ENCODE measurements around the gene LYSMD4.

LYSMD4 gene

DNA sequence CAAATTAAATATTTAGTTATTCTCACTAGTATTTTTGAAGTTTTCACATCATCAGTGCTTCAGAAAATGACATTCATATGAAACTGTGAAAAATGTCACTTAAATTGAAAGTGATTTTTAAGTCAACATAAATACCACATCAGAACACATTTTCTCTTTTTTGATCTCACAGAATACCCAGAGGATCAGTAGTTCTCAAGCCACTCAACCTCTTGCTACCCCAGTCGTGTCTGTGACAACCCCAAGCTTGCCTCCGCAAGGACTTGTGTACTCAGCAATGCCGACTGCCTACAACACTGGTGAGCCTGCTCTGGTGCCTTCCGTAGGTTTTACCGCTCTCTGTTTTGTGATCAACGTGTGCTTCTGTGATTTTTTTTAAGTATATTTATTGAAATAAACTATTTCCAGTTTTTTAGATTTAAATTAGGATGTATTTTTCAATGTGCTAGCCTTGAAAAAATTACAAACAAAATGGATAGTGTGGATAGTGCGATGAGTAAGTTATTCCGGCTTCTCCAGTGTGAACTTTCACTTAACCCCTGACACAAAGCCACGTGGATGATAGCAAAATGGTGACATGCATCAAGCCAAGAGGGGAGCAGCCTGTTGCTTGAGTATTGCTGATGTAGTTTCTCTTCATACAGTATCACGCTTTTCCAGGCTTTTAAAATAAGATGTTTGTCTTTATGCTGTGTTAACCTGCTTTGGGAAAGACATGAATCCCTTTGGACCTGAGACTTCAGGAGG lies 26.5 kb downstream of the LYSMD4 start:
- Histone ChIP-seq H3K9me3 (ENCODE audit: control insufficient read depth, insufficient read depth, low read length) (no peaks in the 10 kb centered on the region), H3K36me3 (ENCODE audit: insufficient read depth, low read length) (no peaks in the 10 kb centered on the region; the same call in none of the 2 replicates), H3K4me1 (ENCODE audit: insufficient read depth, low read length) (peaks cover 14% of the 10 kb centered on the region), H3K9ac (ENCODE audit: low read depth, low read length) (no peak overlapping the region)

- Histone ChIP-seq H3K9ac (ENCODE audit: low read depth, low read length) (no peak overlapping the region; the same call in 1 of the 2 replicates), H3K36me3 (ENCODE audit: insufficient read depth, low read length) (no peaks in the 10 kb centered on the region), H3K4me1 (ENCODE audit: insufficient read depth, low read length) (peaks cover 14% of the 10 kb centered on the region), H3K9me3 (ENCODE audit: control insufficient read depth, insufficient read depth, low read length) (no peaks in the 10 kb centered on the region)
Measured at GRCh38 chr15:99704444-99704838, 28.8 kb downstream of the LYSMD4 start.

DNA sequence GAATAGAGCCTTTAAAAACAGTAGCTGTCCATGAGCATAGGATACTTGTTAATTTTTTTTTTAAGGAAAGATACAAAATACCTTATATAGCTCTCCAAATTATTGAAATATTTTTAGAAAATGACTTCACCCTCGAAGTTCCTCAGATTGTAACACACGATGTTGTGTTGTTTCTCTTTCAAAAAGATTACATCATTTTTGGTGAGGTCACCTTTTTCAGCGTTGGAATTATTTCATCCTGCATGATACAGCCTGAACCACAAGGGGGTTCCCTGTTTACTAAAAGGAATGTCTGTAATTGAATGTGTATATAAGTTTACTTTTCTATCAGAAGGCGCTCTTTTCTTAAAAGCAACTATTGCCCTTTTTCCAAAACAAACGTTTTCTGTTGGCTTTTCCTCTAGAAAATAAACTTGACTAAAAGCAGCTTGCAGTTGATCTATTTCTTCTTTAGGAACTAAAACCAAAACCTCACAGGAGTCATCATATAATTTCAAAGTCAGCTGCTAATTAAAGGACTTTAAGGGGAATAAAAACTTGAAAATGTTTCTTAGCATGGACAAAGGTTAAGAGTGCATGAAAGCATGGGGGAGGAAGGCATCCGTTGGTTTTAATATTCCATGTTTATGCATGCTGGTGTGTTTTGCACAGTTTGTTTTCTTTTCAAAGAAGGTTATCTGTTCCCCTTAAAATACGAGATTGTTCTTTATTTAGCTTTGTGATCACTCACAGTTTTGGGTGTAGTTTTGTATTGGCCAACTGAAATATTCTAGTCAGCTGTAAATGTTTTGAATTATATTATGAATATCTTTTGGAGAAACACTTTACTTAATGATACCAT lies 29.4 kb downstream of the LYSMD4 start:
- Histone ChIP-seq H3K4me1 (ENCODE audit: insufficient read depth, low read length) (peaks cover 11% of the 10 kb centered on the region), H3K9me3 (ENCODE audit: control insufficient read depth, insufficient read depth, low read length) (no peaks in the 10 kb centered on the region), H3K9ac (ENCODE audit: low read depth, low read length) (no peak overlapping the region; the same call in 1 of the 2 replicates), H3K36me3 (ENCODE audit: insufficient read depth, low read length) (no peaks in the 10 kb centered on the region)

GRCh38 chr15:99702895-99703602 lies 30.2 kb downstream of the LYSMD4 start:
- Histone ChIP-seq H3K9ac (ENCODE audit: low read depth, low read length) (no peak overlapping the region), H3K36me3 (ENCODE audit: insufficient read depth, low read length) (no peaks in the 10 kb centered on the region), H3K4me1 (ENCODE audit: insufficient read depth, low read length) (peaks cover 11% of the 10 kb centered on the region), H3K9me3 (ENCODE audit: control insufficient read depth, insufficient read depth, low read length) (no peaks in the 10 kb centered on the region)

- Histone ChIP-seq H3K36me3 (ENCODE audit: insufficient read depth, low read length) (no peaks in the 10 kb centered on the region; the same call in 1 of the 2 replicates), H3K4me1 (ENCODE audit: insufficient read depth, low read length) (no peaks in the 10 kb centered on the region), H3K9me3 (ENCODE audit: control insufficient read depth, insufficient read depth, low read length) (no peaks in the 10 kb centered on the region), H3K9ac (ENCODE audit: low read depth, low read length) (no peak overlapping the region)
Measured at GRCh38 chr15:99696096-99696495, 37.1 kb downstream of the LYSMD4 start.

DNA sequence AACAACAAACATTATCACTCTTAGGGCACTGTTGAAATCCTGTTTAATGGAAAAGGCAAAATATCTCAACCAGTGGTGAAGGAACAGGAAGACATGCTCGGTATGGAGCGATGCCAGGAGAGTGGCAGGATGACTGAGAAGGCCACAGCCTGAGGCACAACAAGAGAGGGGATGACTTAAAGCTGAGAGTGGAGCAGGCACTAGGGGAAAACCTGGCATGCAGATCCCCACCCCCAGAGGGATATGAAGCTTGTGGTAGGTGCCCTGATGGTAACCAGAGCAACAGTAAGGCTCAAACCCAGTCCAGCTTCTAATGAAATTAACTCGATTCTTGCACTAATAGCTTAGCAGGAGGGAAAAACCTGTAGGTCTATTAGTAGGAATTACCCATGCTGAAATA lies 40.4 kb downstream of the LYSMD4 start:
- H3K36me3 ChIP-seq (ENCODE audit: insufficient read depth, low read length), result no peaks in the 10 kb centered on the region; the same call in none of the 2 replicates
- H3K9ac ChIP-seq (ENCODE audit: low read depth, low read length), result no peak overlapping the region
- no peaks in the 10 kb centered on the region for H3K9me3 ChIP-seq (ENCODE audit: control insufficient read depth, insufficient read depth, low read length)
- H3K4me1 ChIP-seq (ENCODE audit: insufficient read depth, low read length), result no peaks in the 10 kb centered on the region

DNA sequence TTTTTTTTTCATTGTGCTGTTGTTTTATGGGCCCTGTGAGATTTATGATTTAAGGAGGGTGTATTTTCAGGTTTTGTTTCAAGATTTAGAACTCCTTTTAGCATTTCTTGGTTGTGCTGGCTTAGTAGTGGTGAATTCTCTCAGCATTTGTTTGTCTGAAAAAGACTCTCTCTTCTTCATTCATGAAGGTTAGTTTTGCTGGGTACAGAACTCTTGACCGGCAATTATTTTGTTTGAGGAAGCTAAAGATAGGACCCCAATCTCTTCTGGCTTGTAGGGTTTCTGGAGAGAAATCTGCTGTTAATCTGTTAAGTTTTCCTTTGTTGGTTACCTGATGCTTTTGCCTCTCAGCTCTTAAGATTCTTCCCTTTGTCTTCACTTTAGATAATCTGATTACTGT lies 46.9 kb downstream of the LYSMD4 start:
- no peak overlapping the region for H3K9ac ChIP-seq (ENCODE audit: low read depth, low read length)
- peaks cover 3% of the 10 kb centered on the region for H3K9me3 ChIP-seq (ENCODE audit: control insufficient read depth, insufficient read depth, low read length)
- H3K4me1 ChIP-seq (ENCODE audit: insufficient read depth, low read length), result no peaks in the 10 kb centered on the region
- H3K36me3 ChIP-seq (ENCODE audit: insufficient read depth, low read length), result no peaks in the 10 kb centered on the region; the same call in 1 of the 2 replicates

DNA sequence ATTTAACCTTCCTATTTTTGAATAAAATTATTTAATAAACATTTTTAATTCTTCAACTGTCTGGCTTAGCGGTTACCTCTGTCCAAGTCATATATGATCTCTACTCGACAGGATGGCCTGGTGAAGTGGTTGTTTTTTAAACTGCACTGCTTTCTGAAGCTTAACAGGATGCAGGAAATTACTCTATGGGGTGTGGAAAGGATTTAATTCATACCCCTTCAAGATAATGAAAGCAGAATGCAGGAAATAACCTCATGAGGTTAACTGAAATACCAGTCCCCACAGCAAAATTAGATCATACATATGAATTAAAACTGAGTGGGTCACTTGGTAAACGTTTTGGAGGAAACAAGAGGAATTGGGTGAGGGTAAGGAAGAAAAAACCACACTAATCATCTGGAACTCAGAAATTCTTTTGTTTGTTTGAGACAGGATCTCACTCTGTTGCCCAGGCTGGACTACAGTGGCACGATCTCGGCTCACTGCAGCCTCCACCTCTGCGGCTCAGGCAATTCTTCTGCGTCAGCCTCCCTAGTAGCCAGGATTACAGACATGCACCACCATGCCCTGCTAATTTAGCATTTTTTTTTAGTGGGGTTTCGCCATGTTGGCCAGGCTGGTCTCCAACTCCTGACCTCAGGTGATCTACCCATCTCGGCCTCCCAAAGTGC lies 50.1 kb downstream of the LYSMD4 start:
- H3K36me3 ChIP-seq (ENCODE audit: insufficient read depth, low read length), result no peaks in the 10 kb centered on the region; the same call in 1 of the 2 replicates
- H3K4me1 ChIP-seq (ENCODE audit: insufficient read depth, low read length), result no peaks in the 10 kb centered on the region
- H3K9ac ChIP-seq (ENCODE audit: low read depth, low read length), result no peak overlapping the region
- H3K9me3 ChIP-seq (ENCODE audit: control insufficient read depth, insufficient read depth, low read length), result peaks cover 3% of the 10 kb centered on the region

- Histone ChIP-seq H3K9me3 (ENCODE audit: control insufficient read depth, insufficient read depth, low read length) (peaks cover 3% of the 10 kb centered on the region), H3K36me3 (ENCODE audit: insufficient read depth, low read length) (peaks cover 2% of the 10 kb centered on the region; the same call in 1 of the 2 replicates), H3K9ac (ENCODE audit: low read depth, low read length) (no peak overlapping the region), H3K4me1 (ENCODE audit: insufficient read depth, low read length) (no peaks in the 10 kb centered on the region)
Measured at GRCh38 chr15:99682455-99682854, 50.8 kb downstream of the LYSMD4 start.

DNA sequence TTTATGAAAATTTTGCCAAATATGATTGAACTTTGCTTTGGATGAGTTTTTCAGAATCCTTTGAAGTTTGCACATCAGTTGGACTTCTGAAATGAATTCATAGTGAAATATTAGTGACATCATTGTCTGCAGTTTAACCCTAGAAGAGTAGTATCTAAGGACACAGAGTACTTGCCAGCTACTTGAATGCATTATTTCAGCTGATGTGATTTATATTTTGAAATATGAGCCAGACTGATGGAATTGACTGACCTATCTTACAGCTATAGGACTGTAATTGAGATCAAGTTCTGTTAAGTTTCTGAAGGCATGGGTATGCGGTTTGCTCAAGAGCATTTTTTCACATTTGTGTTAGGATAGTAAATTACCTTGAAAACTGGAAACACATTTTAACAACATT lies 51.2 kb downstream of the LYSMD4 start:
- no peaks in the 10 kb centered on the region for H3K4me1 ChIP-seq (ENCODE audit: insufficient read depth, low read length)
- H3K36me3 ChIP-seq (ENCODE audit: insufficient read depth, low read length), result peaks cover 4% of the 10 kb centered on the region; the same call in 1 of the 2 replicates
- peaks cover 3% of the 10 kb centered on the region for H3K9me3 ChIP-seq (ENCODE audit: control insufficient read depth, insufficient read depth, low read length)
- H3K9ac ChIP-seq (ENCODE audit: low read depth, low read length), result no peak overlapping the region

DNA sequence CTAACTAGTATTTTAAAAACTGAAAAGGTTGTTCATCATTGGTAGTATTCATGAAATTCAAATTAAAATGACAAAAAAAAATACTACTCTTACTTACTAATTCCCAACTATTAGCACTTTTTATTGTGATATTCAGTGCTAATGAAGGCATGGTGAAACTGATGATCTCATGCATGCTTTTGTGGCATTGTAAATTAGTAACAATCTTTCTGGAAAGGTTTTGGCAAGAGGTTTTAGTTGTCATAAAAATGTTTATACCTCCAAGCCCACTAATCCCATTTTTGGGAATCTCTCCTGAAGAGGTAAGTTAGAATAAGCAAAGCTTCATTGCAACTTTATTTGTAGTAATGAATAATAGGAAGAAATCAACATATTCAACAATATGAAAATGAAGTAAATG lies 53.0 kb downstream of the LYSMD4 start:
- Histone ChIP-seq H3K36me3 (ENCODE audit: insufficient read depth, low read length) (peaks cover 4% of the 10 kb centered on the region; the same call in 1 of the 2 replicates), H3K4me1 (ENCODE audit: insufficient read depth, low read length) (no peaks in the 10 kb centered on the region)

DNA sequence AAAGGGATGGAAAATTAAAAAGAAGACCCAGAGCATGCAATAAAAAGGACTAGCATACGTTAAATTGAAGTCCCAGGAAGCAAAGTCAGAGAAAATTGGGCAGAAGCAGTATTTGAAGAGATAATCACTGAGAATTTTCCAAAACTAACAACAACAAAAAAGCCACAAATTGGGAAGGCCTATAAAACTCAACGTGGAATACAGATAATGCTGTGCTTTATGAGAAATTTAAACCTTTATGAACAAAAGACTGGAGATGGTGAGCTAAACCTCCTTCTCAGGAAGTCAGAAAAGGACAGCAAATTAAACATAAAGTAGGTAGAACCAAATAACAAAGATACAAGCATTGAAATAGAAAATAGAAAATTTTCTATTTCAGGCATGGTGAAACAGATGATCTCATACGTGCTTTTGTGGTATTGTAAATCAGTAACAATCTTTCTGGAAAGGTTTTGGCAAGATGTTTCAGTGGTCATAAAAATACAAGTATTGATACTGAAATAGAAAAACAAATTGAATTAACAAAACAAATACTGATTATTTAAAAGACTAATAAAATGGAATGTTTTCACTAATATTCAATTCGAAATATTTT lies 55.6 kb downstream of the LYSMD4 start:
- Histone ChIP-seq H3K36me3 (ENCODE audit: insufficient read depth, low read length) (peaks cover 6% of the 10 kb centered on the region; the same call in 1 of the 2 replicates), H3K9me3 (ENCODE audit: control insufficient read depth, insufficient read depth, low read length) (no peaks in the 10 kb centered on the region), H3K4me1 (ENCODE audit: insufficient read depth, low read length) (no peaks in the 10 kb centered on the region), H3K9ac (ENCODE audit: low read depth, low read length) (no peak overlapping the region)

More for the DNA sequence above, 53.0 kb downstream of the LYSMD4 start:
- Histone ChIP-seq H3K9me3 (ENCODE audit: control insufficient read depth, insufficient read depth, low read length) (peaks cover under 1% of the 10 kb centered on the region; the same call in 1 of the 2 replicates), H3K9ac (ENCODE audit: low read depth, low read length) (no peak overlapping the region)
